ENCODE measurements around the gene TIAM2. TPM values are rescaled to one million over a fixed set of nuclear protein-coding genes. Genes with fewer than 3 reads are reported as not detected.

Gene TIAM2
- total RNA-seq, 1 donor from 2014 or later, result 36.8 TPM

DNA sequence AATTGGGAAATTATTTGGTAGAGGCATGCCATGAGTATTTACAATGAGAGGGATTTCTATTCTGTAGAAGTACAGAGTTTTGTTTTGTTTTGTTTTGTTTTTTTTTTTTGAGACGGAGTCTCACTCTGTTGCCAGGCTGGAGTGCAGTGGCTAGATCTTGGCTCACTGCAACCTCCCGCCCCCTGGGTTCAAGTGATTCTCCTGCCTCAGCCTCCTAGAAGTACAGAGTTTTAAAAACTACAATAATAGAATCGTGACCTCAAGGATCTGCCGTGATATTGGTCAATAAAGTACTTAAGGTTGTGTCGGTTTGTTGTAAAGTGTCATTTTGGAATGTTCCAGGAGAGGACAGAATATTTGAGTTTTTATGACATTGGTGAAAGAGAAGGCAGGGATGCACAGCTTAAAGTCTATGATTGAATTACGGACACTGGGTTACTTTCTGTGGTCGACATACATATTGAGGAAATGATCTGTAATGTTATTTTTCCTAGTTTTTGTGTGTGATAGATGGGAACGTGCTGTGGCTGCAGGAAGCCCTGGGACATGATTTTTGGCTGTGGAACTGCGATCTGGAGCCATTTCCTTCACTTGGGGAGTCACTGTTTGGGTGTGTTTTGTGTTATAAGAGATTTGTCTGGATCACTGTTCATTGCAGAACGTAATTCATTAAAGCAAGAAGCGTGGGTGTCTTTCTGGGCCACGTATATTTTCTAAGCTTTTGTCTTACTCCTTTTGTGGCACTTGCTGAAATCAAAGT is 59.6 kb downstream of the TIAM2 start:
- Mint-ChIP-seq H3K36me3 (ENCODE audit: low read depth) (no peaks in the 10 kb centered on the region), H3K4me1 (peaks cover 8% of the 10 kb centered on the region), H3K27me3 (ENCODE audit: low read depth) (no peaks in the 10 kb centered on the region), H3K9me3 (no peaks in the 10 kb centered on the region), H3K27ac (ENCODE audit: unreplicated experiment) (peak overlapping the region; percentile 1), H3K4me3 (no peak overlapping the region)
- TF ChIP-seq, protein P1, sequence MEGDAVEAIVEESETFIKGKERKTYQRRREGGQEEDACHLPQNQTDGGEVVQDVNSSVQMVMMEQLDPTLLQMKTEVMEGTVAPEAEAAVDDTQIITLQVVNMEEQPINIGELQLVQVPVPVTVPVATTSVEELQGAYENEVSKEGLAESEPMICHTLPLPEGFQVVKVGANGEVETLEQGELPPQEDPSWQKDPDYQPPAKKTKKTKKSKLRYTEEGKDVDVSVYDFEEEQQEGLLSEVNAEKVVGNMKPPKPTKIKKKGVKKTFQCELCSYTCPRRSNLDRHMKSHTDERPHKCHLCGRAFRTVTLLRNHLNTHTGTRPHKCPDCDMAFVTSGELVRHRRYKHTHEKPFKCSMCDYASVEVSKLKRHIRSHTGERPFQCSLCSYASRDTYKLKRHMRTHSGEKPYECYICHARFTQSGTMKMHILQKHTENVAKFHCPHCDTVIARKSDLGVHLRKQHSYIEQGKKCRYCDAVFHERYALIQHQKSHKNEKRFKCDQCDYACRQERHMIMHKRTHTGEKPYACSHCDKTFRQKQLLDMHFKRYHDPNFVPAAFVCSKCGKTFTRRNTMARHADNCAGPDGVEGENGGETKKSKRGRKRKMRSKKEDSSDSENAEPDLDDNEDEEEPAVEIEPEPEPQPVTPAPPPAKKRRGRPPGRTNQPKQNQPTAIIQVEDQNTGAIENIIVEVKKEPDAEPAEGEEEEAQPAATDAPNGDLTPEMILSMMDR (conservative IDR thresholded peaks at IDR 0.05), result no peak
- DNase-seq (ENCODE audit: low read depth, low spot score), result no peak

DNA sequence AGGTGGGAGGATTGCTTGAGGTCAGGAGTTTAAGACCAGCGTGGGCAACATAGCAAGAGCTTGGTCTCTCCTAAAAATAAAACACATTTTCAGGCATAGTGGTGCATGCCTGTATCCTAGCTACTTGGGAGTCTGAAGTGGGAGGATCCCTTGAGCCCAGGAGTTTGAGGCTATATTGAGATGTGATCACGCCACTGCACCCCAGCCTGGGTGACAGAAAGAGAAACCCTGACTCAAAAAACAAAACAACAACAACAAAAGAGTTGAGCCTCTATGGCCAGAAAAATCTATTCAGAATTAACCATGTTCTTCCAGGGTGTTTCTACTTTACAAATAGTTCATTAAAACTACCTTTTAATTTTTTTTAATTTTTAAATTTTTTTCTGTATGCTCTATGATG is 60.6 kb downstream of the TIAM2 start:
- DNase-seq (ENCODE audit: low read depth, low spot score), result no peak
- Mint-ChIP-seq H3K4me3 (no peak overlapping the region), H3K36me3 (ENCODE audit: low read depth) (no peaks in the 10 kb centered on the region), H3K4me1 (peaks cover 8% of the 10 kb centered on the region), H3K27me3 (ENCODE audit: low read depth) (no peaks in the 10 kb centered on the region), H3K9me3 (no peaks in the 10 kb centered on the region), H3K27ac (ENCODE audit: unreplicated experiment) (no peak overlapping the region)
- TF ChIP-seq, protein P1 (conservative IDR thresholded peaks at IDR 0.05), result no peak

DNA sequence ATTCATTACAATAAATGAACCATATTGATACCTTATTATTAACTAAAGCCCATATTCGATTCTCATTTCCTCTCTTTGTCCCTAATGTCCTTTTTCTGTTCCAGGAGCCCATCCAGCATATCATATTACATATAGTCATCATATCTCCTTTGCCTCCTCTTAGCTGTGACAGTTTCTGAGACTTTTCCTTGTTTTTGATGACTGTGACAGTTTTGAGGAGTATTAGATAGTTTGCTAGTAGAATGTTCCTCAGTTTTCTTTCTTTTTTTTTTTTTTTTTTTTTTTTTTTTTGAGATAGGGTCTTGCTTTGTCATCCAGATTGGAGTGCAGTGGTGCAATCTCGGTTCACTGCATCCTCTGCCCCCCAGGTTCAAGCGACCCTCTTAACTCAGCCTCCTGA is 61.6 kb downstream of the TIAM2 start:
- Mint-ChIP-seq H3K27ac (ENCODE audit: unreplicated experiment) (no peak overlapping the region), H3K4me1 (peaks cover 8% of the 10 kb centered on the region), H3K36me3 (ENCODE audit: low read depth) (no peaks in the 10 kb centered on the region), H3K27me3 (ENCODE audit: low read depth) (no peaks in the 10 kb centered on the region), H3K9me3 (no peaks in the 10 kb centered on the region), H3K4me3 (no peak overlapping the region)
- TF ChIP-seq, protein P1 (conservative IDR thresholded peaks at IDR 0.05), result no peak
- no peak for DNase-seq (ENCODE audit: low read depth, low spot score)

DNA sequence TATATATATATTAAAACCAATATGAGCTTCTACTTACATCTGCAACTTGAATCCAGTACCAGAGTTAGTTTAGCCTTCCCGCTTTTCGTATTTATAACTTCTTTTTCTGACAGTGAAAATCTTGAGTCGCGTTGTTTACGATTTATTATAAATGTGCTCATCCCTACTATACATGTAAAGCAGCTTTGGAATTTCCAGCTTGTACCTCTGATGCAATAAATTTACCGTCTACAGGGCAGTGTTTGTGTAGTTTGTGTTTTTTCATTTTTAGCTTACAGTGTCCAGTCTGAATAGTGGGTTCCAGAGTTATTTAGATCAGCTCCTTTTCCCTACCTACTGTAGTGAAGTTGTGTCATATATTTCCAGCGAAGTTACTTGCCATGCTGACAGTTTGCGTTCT is 66.3 kb downstream of the TIAM2 start:
- Mint-ChIP-seq H3K27me3 (ENCODE audit: low read depth) (no peaks in the 10 kb centered on the region), H3K4me3 (no peak overlapping the region), H3K27ac (ENCODE audit: unreplicated experiment) (no peak overlapping the region), H3K36me3 (ENCODE audit: low read depth) (no peaks in the 10 kb centered on the region), H3K4me1 (peaks cover 4% of the 10 kb centered on the region), H3K9me3 (no peaks in the 10 kb centered on the region)
- TF ChIP-seq, protein P1 (conservative IDR thresholded peaks at IDR 0.05), result no peak
- no peak for DNase-seq (ENCODE audit: low read depth, low spot score)

DNA sequence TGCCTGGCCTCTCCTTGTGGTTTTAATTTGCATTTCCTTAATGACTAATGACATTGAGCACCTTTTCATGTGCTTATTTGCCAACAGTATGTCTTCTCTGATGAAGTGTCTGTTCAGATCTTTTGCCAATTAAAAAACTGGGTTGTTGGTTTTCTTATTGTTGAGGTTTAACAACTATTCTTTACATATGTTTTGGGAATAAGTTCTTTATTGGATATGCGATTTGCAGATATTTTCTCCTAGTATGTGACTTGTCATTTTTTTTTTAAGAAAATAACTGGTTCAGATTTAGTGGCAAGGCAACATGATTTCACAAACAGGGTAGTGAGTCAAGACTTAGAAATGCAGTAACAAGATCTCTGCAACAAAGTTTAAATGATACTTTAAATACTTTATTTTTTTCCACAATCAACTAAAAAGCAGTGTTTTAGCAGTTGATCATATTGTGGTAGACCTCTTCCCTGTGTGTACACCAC is 67.8 kb downstream of the TIAM2 start:
- no peaks in the 10 kb centered on the region for H3K9me3 Mint-ChIP-seq
- no peaks in the 10 kb centered on the region for H3K36me3 Mint-ChIP-seq (ENCODE audit: low read depth)
- TF ChIP-seq, protein P1 (conservative IDR thresholded peaks at IDR 0.05), result no peak
- H3K4me1 Mint-ChIP-seq, result peaks cover 11% of the 10 kb centered on the region
- no peak overlapping the region for H3K4me3 Mint-ChIP-seq
- DNase-seq (ENCODE audit: low read depth, low spot score), result no peak
- H3K27me3 Mint-ChIP-seq (ENCODE audit: low read depth), result no peaks in the 10 kb centered on the region
- H3K27ac Mint-ChIP-seq (ENCODE audit: unreplicated experiment), result no peak overlapping the region

Data from neural crest cell (in vitro differentiated cells).